SK-N-MC (cell line): ENCODE data around the gene CCL3.

Source experiments
- EZH2 ChIP-seq: fragments of 200-600 bp; sonication (generic); IDR thresholded peaks from one replicate; pipeline ENCODE4 v1.6.1; 2017; ENCODE audit warnings: antibody characterized with exemption
- FOXP2 ChIP-seq: optimal IDR thresholded peaks from 2 replicates; pipeline ENCODE3; 2011; ENCODE audit warnings: mild to moderate bottlenecking, moderate library complexity; ENCODE audit not compliant: insufficient read depth; ENCODE audit errors: extremely low read length, control extremely low read depth
- POLR2AphosphoS5 ChIP-seq: IDR thresholded peaks from 2 replicates; pipeline ENCODE4 v1.6.1; 2012; ENCODE audit warnings: mild to moderate bottlenecking, low read depth, low read length, borderline replicate concordance

GRCh38 chr17:36092230-36092629 is 2.3 kb upstream of the CCL3 start:
- no peak for TF ChIP-seq POLR2AphosphoS5
- no peak for TF ChIP-seq FOXP2
- TF ChIP-seq EZH2 = no peak
